ENCODE results near the gene CIB4. TPM values are rescaled to one million over a fixed set of nuclear protein-coding genes. Genes with fewer than 3 reads are reported as not detected.

The CIB4 gene
- total RNA-seq, 2 donors from 2014 or later = not detected

GRCh38 chr2:26654061-26654340 lies 12.8 kb upstream of the CIB4 start:
- TF ChIP-seq CTCF (IDR thresholded peaks at IDR 0.05) (no peak), POLR2A (IDR thresholded peaks at IDR 0.05) (no peak)
- Histone ChIP-seq H3K36me3 (replicated peaks in 1 of 2; ENCODE audit: insufficient read depth in 1 of 2, low read depth in 2 of 2) (no peaks in the 10 kb centered on the region), H3K27me3 (no peaks in the 10 kb centered on the region), H3K4me3 (no peak overlapping the region), H3K27ac (no peak overlapping the region), H3K4me1 (no peaks in the 10 kb centered on the region), H3K9me3 (no peaks in the 10 kb centered on the region)
- intact Hi-C loops (cut with DNase I) = no loop called here
- WGBS, 2 donors = 84 to 92% methylated on average over 2 to 3 of the region's 3 CpGs
- ATAC-seq (no peak), DNase-seq (no peak)

- TF ChIP-seq CTCF (IDR thresholded peaks at IDR 0.05) (no peak), POLR2A (IDR thresholded peaks at IDR 0.05) (no peak)
- WGBS, 2 donors = 85 to 95% methylated on average over 12 to 13 of the region's 13 CpGs
- Histone ChIP-seq H3K4me1 (no peaks in the 10 kb centered on the region), H3K9me3 (no peaks in the 10 kb centered on the region), H3K36me3 (replicated peaks in 1 of 2; ENCODE audit: insufficient read depth in 1 of 2, low read depth in 2 of 2) (no peaks in the 10 kb centered on the region), H3K27me3 (no peaks in the 10 kb centered on the region), H3K4me3 (no peak overlapping the region), H3K27ac (no peak overlapping the region)
- ATAC-seq (no peak), DNase-seq (no peak)
- intact Hi-C loops (cut with DNase I) = no loop called here
Measured at GRCh38 chr2:26653207-26654060, 12.3 kb upstream of the CIB4 start.

DNA sequence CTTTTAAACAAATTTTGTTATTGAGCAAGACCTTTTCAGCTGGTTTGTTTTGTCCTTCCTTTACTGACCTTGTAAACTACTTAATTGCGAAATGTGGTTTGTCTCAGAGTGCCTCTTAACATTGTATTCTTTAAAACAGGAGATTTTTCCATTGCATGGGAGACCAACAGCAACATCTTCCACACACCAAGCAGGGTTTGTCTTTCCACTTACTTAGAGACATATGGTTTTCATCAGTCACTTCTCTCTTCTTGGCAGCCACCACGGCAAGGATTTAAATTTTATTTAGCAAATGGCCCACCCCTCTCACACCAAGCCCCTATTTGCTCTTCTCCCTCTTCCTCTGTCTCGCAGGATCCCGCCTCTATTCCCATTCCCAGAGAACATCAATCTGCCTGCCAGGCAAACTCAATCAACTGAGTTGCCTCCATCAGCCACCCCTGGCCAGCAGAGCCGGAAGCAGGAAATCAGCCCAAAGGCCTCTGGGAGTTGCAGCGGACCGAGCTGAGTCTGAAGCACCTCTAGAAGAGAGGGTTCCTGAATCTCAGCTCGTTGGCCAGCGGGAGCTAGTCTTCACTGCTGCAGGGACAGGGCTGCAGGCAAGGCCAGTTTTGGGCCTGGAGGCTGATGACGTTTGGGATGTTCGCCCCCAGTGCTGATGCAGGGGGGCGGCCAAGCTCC lies 11.3 kb upstream of the CIB4 start:
- Histone ChIP-seq H3K4me3 (no peak overlapping the region), H3K27ac (peak overlapping the region in 1 of 4 donors; percentile 3), H3K36me3 (replicated peaks in 1 of 2; ENCODE audit: insufficient read depth in 1 of 2, low read depth in 2 of 2) (no peaks in the 10 kb centered on the region), H3K4me1 (no peaks in the 10 kb centered on the region), H3K9me3 (no peaks in the 10 kb centered on the region), H3K27me3 (no peaks in the 10 kb centered on the region)
- no peak for DNase-seq
- intact Hi-C loops (cut with DNase I) = no loop called here
- no peak for TF ChIP-seq POLR2A (IDR thresholded peaks at IDR 0.05)
- TF ChIP-seq CTCF (IDR thresholded peaks at IDR 0.05) = no peak
- WGBS, 2 donors = 74 to 89% methylated on average over 9 to 12 of the region's 12 CpGs
- peak; percentile 26 for ATAC-seq

DNA sequence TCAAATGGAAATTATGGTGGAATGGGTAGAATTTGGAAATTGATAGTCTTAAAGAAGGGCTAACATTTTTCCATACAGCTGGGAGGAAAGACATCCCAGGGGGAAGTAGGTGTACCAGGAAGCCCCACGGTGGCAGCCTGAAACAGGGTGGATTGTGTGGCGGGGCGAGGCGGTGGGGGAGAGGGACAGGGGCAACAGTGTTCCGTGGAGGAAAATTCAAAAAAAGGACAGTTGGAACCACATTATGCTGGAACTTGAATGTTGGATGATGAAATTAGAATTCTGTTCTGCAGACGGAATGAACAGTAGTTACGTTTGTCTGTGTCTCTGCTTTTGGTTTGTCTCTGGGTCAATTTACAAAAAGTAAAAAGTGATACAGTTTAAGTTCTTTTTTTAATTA lies 10.6 kb upstream of the CIB4 start:
- intact Hi-C loops (cut with DNase I) = no loop called here
- WGBS, 2 donors = 83 to 87% methylated on average over 7 of the region's 7 CpGs
- Histone ChIP-seq H3K27me3 (no peaks in the 10 kb centered on the region), H3K4me3 (no peak overlapping the region), H3K27ac (no peak overlapping the region), H3K36me3 (replicated peaks in 1 of 2; ENCODE audit: insufficient read depth in 1 of 2, low read depth in 2 of 2) (no peaks in the 10 kb centered on the region), H3K9me3 (no peaks in the 10 kb centered on the region), H3K4me1 (no peaks in the 10 kb centered on the region)
- DNase-seq = peak in 1 of 4 donors; percentile 3
- ATAC-seq = no peak
- TF ChIP-seq CTCF (IDR thresholded peaks at IDR 0.05) (no peak), POLR2A (IDR thresholded peaks at IDR 0.05) (no peak)

DNA sequence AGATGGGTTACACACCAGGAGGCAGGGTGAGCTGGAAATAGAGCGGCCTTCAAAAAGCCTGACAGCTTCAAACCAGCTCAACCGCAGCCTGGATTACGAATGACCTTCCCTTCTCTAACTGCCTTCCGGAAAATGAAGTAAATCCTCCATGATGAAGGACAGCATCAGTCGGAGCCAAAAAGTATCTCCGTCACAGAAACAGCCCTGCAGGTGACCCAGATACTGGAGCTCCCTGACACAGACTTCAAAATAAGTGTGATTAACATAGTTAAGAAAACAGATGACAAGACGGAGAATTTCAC lies 10.3 kb upstream of the CIB4 start:
- WGBS, 2 donors = 88 to 89% methylated on average over 7 of the region's 7 CpGs
- intact Hi-C loops (cut with DNase I) = no loop called here
- DNase-seq = no peak
- H3K4me3 ChIP-seq = no peak overlapping the region
- no peak for ATAC-seq
- H3K9me3 ChIP-seq = no peaks in the 10 kb centered on the region
- no peak for TF ChIP-seq POLR2A (IDR thresholded peaks at IDR 0.05)
- TF ChIP-seq CTCF (IDR thresholded peaks at IDR 0.05) = no peak
- H3K4me1 ChIP-seq = no peaks in the 10 kb centered on the region
- no peaks in the 10 kb centered on the region for H3K36me3 ChIP-seq (replicated peaks in 1 of 2; ENCODE audit: insufficient read depth in 1 of 2, low read depth in 2 of 2)
- no peak overlapping the region for H3K27ac ChIP-seq
- no peaks in the 10 kb centered on the region for H3K27me3 ChIP-seq
